Hepatocyte (in vitro differentiated cells): ENCODE measurements around the gene HS2ST1.

ENCODE experiments used
- EZH2 ChIP-seq: fragments of 200-600 bp; sonication (generic); IDR thresholded peaks from 2 replicates; pipeline ENCODE4 v1.6.1; 2016; ENCODE audit warnings: antibody characterized with exemption, mild to moderate bottlenecking, borderline replicate concordance
- TF ChIP-seq, protein P1 (sequence below): fragments of 200-600 bp; sonication (generic); IDR thresholded peaks from 2 replicates; pipeline ENCODE4 v1.5.1; 2016; ENCODE audit warnings: antibody characterized with exemption, mild to moderate bottlenecking; ENCODE audit not compliant: poor library complexity

DNA sequence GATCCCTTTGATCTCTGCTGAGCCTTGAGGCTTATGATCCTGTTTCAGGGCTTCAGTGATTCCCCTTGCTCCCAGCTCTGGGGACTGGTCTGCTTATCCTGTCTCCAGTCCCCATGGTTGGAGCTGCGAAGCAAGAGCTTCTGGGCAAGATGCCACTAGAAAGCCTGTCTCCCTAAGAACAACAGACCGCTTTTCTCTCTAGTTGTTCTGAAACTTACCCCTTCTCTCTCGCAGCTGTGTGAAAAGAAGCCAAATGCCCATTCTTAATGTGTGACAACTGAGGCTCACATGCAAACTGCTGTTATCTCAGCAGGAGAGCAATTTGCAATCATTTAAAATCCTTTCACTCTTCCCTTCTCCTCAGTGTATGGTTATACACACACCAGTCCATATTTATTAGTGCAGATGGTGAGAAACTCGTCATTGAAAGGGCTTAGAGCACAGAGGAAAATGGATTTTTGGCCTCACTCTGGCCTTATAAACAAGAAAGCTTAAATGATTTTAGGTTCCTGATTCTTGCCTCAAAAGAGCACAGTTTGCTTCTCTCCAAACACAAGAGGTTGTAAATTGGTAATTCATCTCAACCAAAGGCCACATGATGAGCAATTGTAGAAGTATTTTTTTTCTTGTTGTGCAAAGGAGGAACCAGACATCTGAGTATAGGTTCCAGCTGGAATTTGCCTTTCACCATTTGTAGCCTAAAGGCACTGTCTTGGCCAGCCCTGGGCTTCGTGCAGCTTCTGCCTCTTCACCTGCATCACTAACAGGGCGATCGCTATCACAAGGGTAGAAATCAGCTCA is 235.0 kb downstream of the HS2ST1 start:
- TF ChIP-seq, protein P1, sequence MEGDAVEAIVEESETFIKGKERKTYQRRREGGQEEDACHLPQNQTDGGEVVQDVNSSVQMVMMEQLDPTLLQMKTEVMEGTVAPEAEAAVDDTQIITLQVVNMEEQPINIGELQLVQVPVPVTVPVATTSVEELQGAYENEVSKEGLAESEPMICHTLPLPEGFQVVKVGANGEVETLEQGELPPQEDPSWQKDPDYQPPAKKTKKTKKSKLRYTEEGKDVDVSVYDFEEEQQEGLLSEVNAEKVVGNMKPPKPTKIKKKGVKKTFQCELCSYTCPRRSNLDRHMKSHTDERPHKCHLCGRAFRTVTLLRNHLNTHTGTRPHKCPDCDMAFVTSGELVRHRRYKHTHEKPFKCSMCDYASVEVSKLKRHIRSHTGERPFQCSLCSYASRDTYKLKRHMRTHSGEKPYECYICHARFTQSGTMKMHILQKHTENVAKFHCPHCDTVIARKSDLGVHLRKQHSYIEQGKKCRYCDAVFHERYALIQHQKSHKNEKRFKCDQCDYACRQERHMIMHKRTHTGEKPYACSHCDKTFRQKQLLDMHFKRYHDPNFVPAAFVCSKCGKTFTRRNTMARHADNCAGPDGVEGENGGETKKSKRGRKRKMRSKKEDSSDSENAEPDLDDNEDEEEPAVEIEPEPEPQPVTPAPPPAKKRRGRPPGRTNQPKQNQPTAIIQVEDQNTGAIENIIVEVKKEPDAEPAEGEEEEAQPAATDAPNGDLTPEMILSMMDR: no peak
- TF ChIP-seq EZH2: no peak
